ENCODE data around the gene CD300A.

The CD300A gene

DNA sequence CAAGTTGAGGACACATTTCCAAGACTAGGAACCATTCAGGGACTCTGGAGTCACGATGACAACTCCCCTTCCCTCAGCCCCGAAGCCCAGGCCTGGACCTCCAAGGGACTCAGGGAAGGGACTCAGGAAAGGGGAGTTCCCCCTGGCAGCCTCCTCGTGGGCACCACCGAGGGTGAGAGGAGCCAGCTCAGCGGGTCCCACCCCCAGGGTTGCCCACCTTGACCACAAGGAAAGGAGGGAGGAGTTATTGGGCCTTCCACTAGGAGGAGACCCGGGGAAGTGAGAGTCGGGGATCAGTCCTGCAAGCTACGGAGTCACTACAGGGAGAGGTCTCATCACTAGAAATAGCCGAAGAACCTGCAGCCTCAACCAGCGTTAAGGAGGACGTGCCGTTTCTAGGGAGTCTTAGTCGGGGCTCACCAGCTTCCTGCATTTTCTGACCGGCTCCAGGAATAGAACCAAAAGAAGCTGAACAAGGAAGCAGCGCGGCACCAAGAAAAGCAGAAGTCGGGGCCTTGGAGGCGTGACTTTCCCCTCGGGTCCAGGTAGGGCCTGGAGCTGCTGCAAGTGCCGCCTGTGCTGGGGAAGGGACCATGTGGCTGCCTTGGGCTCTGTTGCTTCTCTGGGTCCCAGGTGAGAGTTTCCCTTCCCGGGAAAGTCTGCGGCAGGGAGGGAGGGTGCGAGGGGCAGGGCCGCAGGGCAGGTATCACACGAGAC lies at the start of gene CD300A:
Gene CD300A, plus strand, starts transcription at position 524 of the 717 bp plus-strand sequence. Its CDS starts 70 bp downstream, at position 594.
- DNase-seq (ENCODE audit: low read depth in 2 of 2) = no peak

DNA sequence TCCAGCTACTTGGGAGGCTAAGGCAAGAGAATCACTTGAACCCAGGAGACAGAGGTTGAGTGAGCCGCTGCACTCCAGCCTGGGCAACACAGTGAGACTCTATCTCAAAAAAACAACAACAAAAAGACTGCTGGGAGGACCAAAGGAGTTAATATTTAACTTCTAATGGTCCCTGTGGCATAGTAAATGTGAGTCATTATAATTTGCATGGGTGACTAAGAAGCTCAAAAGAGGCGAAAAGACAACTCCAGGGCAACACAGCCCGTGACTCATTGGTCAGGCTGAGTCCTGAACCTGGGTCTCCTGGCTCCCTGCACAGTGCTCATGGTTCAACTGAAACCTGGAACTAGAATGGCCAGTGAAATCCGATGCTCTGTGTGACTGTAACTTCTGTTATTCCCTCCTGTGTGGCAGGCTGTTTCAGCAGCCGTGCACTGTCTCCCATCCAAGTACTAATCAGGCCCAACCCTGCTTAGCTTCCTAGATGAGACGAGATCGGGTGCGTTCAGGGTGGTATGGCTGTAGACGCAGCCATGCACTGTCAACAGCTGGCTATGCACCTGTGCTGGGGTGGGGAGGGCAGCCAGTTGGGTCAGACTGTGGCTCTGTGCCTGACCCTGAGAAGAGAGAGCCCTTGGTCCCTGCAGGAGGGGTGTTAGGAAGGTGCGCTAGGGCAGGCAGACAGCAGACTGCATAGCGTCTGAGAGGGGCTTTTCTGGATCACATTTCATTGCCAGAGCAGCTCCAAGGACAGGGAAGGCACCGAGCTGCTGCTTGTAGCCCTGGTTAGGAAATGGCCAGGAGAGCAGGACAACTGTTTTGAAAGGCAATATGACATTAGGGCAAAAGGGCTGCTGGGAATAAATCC lies 49.0 kb upstream of the CD300A start:
- no peak for DNase-seq (ENCODE audit: low read depth in 2 of 2)

DNA sequence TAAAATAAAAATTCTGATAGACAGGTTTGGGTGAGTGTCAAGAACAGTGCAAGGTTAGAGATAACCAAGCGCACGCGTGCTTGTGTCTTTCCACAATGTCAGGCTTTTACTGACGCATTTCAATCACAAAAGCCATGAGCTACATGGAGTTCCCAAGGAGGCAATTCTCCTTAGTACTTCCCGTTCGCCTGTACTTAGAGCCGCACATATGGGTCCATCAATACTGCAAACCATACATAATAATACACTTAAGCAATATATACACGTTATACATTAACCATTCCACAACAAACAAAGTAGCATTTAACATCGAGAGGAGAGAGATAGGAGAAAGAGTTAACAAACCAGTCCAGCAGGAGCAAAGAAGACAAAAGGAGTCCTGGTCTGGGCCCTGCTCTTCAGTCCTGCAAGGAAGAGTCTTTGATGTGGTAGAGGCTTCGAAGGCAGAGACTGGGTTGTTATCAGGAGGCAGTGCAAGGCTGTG lies 46.5 kb upstream of the CD300A start:
- no peak for DNase-seq (ENCODE audit: low read depth in 2 of 2)

DNA sequence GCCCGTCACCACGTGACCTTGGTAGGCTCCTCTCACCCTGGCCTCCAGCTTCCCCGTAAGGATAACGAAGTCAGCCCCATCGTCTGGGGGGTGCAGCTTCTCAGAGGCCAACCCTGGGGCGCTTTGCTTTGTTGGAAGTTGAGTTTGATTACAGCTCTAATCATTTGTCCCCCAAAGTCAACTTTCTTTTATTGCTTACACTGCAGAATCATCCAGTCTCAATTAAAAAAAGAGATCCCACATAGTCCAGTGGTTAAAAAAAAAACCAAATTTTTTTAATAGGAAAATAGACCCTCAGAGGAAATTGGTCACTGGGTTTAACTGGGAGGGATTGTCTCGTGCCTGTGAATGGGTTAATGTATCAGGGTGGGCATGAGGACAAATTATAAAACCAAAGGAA lies 42.3 kb upstream of the CD300A start:
- DNase-seq (ENCODE audit: low read depth in 2 of 2) = no peak

DNA sequence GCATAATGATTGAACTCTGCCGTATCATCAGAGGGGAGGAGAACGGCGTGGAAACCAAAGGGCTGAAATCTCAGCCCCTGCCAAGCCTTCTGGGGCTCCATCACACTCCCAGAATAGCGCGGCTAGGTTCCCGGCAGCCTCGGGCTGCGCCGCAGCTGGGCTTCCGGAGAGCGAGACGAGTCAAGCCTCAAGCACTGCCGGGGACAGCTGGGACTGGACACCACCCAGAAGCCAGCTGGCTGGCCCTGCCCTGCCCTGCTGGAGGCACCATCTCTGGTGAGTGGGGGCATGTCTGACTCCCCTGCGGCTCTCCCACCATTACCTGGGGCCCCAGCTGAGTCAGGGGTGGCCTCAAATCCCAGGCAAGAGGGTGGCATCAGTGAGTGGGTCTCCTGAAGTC lies 41.8 kb upstream of the CD300A start:
- no peak for DNase-seq (ENCODE audit: low read depth in 2 of 2)

DNA sequence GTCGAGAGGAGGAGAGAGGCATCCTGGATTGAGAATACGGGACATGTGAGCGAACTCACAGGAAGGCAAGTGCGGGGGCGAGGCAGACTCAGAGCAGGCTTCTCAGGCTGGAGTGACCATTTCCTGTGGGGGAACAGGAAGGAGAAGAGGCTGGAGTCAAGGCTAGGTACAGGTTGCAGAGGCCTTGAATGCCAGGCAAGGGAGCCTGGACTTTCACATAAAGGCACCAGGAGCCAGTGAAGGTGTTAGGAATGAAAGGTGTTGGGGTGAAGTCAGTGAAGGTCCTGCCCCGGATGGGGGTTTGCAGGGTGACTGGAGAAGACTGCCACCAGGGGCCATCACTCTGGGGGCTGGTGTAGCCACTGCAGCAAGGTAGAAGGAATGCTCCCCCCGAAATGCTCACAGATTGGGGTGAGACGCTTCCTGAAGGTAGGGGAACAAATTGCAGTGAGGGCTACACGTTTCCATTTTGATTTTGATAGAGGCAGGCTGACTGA lies 39.8 kb upstream of the CD300A start:
- no peak for DNase-seq (ENCODE audit: low read depth in 2 of 2)

DNA sequence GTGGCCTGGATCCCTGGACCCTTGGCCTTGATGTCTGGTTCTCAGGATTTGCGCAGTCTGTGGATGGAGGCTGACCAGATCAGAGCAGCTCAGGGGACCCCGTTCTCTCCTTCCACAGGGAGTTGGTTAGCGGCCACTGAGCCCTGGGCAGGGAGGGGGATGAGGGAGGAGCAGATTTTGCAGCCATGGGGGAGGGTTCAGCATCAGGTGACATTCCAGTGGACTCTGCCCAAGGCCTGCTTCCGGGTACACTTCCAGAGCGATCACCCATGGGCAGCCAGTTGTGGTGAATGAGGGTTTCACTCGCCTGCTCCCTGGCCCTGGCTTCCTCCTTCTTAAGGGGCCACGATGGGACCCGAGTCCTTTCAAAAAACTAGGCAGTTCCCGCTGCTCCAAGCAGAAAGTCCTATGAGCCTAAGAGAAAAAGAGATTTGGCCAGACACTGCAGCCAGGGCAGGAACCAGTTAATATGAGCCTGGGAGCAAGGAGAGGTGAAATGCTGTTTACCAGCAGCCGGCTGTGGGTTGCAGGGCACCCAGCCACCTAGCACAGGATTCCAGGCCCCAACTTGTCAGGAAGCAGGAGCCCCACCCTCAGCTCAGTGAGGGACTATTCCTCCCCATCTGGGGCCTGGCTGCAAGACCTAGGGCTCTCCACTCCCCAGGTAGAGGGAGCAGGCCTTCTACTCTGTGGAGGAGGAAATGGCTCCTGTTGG lies 39.2 kb upstream of the CD300A start:
- no peak for DNase-seq (ENCODE audit: low read depth in 2 of 2)

DNA sequence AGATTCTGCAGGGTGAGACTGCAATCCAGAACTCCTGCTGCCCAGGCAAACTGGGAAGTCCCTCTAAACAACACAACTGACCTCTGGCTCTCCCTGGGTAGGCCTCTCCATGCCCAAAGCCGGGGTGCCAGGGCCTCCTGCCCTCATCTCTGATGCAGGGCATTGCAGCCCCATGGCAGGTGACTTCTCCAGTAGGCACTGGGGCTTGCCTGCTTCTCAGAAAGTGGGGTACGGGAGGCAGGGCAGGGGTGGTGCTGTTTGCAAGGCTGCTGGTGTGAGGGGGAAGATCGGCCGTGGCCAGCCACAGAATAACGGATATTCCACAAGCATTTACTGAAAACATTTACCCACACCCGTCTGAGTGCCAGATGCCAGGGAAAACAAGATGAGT lies 38.7 kb upstream of the CD300A start:
- no peak for DNase-seq (ENCODE audit: low read depth in 2 of 2)

DNA sequence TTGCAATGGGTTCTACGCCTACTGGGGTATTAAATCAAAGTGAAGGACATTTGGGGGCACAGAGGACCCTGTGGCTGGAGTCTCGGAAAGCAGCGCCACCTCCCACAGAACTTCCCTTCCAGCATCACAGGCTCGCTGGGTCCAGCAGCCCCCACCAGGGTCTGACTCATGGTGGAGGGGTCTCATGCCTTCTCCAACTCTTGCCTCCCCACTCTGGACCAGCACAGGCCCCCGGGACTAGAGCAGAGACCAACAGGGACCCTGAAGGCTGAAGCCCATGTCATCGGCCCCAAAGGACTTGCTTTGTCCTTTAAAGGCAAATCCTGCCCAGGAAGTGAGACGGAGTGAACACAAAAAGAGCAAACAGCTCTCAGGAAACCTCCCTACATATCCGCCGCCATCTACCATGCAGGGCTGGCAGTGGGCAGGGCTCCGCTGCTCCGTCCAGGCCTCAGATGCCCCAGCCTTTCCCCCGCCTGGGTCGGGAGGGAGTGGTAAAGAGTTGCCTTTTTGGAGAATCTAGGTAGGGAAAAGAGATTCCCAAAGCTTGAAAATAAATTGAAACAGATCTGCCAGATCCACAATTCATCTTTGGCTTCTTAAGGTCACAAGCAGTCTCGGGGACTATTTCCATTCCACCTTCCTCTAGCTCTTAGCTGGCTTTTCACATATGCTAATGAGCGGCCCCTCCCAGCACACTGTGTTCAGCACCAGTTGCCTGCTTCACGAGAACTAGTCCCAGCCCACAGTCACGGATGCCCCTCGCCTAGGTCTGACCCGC lies 36.6 kb upstream of the CD300A start:
- DNase-seq (ENCODE audit: low read depth in 2 of 2) = no peak

DNA sequence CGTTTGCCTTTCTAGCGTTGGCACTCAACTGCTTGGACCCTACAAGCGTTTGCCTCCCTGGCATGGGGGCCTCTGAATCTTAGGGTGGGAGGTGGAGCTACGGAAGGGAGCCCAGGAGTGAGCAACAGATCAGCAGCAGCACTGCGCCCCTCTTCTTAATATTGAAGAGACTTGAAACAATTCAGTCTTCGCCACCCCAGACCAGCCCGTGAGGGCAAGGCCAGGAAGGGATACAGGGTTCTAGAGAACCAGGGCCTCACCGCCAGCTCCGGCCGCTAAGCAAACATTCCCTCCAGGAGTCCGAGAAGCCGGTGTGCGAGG lies 36.1 kb upstream of the CD300A start:
- no peak for DNase-seq (ENCODE audit: low read depth in 2 of 2)

DNA sequence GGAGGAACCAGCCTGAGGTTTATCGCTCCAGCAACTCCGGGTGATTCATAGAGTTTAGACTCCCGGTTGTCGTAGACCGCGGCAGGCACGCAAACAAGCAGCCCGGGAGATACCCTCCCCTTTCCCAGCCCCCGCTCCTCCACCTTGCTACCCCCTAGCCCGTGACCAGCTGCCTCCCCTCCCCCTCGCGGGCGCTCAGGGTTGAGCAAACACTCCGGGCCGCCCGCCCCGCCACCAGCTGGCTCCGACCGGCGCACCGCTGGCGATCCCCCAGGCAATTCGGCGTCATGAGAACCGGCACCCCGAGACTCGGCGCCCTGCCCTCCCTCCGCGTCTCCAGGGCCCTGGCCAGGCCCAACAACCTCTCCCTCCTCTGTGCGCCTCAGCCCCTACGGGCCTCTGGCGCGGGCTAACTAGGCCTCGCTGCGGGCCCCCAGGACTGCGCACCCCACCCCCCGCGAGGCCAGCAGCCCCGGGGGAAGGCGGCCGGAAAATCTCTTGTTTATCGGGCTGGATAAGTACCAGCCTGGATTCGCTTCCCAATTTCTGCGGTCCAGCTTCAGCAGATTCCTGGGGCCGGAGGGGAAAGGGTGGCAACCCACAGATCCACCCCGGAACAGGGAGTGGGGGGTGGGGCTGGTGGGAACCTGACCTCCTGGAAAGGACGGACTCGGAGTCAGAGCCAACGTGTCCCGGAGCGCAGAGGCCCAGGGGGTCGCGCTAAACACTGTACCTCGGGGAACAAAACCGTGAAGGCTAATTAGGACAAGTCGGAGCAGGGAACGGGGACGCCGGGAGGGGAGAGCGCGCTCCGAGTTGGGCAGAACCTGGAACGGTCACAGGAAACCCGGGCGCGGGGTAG lies 35.5 kb upstream of the CD300A start:
- no peak for DNase-seq (ENCODE audit: low read depth in 2 of 2)

DNA sequence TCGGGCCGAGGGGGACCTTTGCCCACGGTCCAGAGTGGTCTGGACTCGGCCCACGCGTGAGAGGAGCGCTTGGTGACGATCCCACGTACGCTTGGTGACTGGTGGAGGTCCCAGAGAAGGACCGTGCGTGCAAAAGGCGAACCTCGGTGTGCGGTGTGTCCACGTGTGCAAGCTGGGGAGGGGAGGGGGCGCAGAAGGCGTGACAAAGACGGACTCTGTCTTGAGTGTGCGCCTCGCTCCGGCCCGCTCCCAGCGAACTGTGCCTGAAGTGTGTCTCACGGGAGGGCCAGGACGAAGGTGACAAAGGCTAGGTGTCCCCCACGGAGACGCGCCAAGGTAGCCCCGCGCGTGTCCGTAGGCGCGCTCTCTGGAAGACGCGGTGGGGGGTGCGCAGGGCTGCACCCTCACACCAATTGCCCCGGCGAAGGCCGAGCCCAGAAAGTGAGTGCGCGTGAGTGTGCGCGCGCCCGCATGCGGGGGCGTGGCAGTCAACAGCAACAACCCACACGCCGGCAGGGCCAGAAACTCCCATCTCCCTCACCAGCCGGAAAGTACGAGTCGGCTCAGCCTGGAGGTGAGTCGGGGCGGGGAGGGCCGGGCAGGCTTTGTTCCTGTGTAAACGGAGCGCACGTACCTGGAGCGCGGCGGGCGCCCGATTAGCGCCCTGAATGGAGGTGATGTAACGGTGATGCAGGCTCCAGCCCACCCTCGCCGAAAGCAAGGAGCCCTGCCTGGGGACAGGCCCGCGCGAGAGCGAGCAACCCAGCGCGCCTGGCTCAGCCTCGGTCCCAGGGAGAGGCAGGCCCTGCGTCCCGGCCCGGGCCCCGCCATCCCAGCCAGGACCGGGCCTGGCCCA lies 34.6 kb upstream of the CD300A start, which contains the start of gene GPRC5C:
Gene GPRC5C, plus strand, starts transcription at position 521 of the 856 bp plus-strand sequence. CDS start 7,689 bp downstream, outside the sequence.
- DNase-seq (ENCODE audit: low read depth in 2 of 2) = peak; percentile 38 to 42

DNA sequence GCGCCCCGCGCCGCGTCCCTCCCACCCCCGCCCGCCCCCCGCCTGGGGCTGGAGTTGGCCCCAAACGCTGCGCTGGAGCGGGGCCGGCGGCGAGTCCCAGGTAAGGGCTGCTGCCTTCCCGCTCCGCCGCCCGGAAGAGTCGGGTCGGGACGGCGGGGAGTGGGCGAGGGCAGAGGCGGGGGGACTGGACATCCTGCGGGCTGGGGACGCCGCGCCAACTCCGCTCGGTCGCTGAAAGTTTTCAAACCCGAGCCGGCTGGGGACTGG lies 34.1 kb upstream of the CD300A start:
- no peak for DNase-seq (ENCODE audit: low read depth in 2 of 2)

DNA sequence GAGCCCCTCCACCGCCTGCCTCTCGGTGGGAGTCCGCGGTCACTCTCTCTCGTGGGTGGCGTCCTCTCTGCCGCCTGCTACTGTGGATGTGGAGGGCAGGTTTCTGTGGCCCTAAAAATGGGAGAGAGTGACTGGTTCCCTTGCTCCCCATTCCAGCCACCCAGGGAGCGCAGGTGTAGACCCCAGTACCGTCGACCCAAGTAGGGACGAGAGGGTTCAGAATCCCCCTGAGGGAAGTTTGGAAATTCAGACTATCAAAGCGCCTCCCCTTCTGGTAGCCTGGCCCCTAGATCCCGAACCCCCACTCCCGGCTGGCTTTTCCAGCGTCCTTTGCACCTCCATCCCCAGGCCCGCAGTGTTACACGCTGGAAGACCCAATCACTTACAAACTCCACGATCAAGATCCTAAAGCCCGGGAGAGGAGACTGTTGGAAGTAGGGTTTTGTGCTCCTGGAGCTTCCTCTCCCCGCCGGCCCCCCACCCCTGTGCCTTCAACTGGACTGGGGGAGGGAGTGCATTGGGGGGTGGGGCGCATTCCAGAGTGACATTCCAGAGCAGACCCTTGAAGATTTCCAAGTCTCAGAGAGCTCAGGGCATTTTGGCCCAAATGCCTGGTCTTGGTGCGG lies 33.6 kb upstream of the CD300A start:
- no peak for DNase-seq (ENCODE audit: low read depth in 2 of 2)

DNA sequence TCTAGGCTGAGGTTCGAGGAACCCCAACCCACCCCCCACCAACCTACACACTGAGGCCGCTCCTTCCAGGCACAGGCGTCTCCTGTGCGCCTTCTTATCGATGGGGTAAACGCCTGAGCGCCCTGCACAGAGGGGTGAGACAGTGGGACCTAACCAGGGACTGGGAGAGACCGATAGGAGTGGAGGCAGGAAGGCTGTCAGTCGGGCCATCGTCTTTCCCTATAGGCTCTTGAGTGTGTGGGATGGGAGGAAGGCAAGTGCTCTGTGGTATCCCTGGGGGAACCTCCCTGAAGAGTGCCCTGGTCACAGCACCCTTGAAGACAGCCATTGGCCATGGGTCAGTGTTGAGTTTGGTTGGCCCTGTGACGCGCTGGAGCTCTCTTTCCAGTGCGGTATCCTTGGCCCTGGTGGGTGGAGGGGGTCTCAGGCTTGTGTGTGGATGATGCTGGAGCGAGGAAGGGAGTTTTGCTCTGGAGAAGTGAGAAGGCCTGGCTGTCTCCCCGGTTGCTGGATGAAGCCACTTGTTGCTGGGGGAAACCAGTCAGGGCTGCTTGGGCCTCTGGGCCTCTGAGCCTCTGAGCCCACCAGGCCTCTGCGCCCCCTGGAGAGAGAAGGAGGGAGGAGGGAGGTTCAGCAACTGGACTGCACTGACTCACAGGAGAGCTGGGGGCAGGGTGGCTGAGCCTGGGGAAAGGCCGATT lies 32.9 kb upstream of the CD300A start:
- DNase-seq (ENCODE audit: low read depth in 2 of 2) = no peak

DNA sequence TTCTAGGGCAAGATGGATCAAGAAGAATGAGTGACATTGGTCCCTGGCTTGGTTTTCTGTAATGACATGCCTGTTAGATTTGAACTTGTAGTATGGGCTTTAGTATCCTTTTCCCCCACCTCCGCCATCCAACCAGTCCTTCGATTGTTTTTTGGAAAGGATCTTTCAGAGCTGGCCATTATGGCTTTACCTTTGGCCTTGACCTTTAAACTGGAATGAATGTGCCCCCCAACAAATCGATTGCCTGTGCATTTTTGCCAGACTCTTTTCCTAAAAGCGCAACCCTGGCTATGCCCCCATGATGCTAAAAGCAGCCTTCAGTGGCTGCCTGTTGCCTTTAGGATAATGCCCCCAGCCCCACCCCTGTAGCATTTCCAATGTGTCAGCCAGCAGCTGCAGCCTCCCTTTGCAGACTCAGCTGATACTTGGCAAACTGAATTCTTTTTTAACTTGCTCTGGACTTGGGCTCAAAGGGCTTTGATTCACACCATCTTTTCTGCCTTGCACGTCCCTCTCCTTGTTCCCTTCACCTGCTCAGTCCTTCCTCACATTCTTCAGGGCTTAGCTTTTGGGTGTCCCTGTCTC lies 30.6 kb upstream of the CD300A start:
- no peak for DNase-seq (ENCODE audit: low read depth in 2 of 2)

DNA sequence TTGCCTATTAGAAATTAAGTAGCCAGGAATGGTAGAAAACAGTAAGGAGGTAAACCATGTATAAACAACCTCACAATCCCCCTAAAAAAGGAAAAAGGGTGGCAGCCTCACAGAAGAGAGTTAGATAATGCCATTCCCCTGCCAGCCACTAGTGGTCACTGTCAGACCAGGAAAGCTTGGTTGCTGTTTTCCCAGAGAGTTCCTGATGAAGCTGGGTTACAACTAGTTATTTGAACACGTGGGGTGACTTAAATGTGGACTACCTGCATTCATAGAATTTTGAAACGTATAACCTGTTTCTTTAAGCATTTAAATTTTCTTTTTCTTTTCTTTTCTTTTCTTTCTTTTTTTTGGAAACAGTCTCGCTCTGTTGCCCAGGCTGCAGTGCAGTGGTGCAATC lies 28.7 kb upstream of the CD300A start:
- no peak for DNase-seq (ENCODE audit: low read depth in 2 of 2)
